NCI-H1105 treated with DMSO at 0.1 percent for 48 hours (cell line): Measurements from ENCODE around the gene TUBA1B.

Source experiments
- DNase-seq: peaks from one replicate; lab custom pipeline; 2025; lab: John Stamatoyannopoulos, UW

Gene TUBA1B

DNA sequence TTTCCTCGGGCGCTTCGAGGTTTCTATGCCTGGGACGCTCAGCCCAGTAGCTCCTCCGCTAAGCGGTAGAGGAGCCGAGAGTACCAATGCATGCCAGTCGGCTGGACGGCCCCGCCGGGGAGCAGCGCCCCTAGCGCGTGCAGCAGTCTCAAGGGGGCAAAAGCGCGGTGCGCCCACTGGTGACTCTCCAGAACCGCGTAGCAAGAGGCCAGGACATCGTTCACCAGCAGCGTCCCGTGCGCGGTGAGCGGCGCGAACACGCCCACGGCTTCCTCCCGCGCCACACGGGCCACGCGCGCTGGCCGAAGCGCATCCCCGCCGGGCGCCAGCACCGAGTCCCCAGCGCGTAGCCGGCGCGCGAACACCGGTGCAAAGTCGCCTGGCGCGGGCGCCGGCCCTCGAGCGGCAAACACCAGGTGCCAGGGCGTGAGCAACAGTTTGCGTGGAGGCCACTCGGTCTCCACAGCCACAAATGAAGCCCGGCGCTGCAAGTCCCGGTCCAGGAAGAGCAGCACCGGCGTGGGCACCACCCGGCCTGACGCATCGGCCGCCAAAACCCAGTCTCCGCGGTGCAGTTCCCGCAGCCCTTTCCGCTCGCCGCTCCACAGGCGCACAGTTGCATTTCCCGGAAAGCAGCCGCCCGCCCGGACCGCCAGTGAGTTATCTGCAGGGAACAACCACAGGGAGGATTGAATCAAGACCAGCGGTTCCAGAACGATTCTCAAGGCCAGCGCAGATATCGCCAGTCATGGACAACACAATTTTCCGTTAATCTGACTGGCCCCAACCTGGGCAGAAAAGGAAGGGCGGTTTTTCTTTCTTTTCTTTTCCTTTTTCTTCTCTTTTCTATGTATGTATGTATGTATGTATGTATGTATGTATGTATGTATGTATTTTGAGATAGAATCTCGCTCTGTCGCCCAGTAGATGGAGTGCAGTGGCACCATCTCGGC lies 41.1 kb downstream of the TUBA1B start:
- DNase-seq = no peak

DNA sequence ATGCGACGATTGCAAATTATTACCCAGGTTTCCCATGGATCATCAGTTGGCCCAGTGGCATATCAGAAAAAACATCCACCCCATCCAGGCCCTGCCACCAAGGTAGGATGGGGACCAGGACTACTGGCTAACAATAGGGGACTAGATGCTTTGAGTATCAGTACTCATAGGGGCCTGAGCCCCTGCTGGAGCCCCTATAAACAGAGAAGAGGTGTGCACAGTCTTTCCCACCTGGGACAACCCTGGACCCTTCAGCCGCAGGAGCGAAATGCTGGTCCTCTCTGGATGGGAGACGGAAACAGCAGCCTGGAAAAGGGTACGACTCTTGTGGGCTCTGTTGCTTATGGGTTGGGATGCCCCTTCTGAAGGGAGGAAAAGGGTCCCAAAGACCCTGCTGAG lies 42.3 kb downstream of the TUBA1B start:
- DNase-seq = no peak

DNA sequence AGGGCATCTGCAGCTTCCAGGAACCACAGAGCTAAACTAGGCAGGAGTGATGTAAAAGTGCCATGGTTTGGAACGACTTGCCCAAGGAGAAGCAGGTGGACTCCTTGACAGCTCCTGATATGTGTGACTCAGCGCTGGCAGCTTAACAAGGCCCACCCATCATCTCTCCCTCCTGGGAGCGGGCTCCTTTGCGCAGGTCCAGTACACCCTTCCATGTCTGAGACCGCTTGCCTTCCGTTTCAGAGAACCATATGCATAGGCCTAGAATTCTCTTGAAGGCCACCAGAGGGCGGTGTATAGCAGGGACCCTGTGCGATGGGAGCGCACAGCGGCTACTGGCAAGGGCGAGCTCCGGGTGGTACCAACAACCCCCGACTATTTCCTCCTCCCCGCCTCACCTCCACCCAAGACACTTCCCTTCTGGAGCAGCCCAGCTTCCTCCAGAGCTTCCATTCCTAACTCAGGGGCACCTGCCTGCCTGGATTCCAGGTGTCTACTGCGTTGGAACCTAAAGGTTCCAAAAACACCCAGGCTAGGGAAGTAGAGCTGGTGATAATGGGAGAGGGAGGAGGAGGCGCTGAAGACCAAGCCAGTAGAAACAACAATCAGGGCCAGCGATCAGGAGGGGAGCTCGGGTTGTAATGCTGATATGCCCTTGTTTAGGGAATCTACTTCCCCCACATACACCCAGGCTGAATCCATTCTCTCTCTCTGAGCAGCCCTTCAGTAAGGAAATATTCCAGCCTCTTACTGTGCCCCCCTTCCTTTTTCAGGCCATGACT lies 42.9 kb downstream of the TUBA1B start:
- peak; percentile 90 for DNase-seq

DNA sequence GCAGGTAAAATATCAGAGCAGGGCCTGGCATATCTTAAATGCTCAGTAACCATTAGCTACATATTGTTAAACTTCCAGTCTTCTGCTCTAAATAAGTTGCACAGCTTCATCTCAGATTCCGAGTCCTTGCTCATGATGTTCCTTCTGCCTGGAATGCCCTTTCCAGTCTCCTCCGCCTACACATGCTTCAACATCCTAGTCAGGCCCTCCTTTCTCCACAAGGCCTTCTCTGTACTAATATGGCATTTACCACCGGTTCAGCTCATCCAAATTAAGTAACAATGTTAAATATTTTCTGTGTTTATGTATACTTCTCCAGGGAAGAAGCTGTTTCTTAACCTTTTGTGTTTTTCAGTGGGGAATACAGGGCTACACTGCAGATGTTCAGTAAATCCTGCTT lies 45.1 kb downstream of the TUBA1B start:
- no peak for DNase-seq

DNA sequence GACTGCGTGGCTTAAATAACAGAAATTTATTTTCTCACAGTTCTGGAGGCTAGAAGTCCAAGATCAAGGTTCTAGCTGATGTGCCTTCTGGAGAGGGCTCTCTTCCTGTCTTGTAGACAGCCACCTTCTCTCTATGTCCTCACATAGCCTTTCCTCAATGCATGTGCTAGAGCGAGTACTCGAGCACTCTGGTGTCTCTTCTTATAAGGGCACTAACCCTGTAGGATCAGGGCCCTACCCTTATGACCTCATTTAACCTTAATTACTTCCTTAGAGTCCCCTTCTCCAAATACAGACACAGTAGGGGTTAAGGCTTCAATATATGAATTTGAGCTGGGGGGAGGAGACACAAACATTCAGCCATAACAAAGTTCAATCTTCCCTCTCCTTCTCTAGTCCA lies 46.8 kb downstream of the TUBA1B start:
- DNase-seq = no peak

DNA sequence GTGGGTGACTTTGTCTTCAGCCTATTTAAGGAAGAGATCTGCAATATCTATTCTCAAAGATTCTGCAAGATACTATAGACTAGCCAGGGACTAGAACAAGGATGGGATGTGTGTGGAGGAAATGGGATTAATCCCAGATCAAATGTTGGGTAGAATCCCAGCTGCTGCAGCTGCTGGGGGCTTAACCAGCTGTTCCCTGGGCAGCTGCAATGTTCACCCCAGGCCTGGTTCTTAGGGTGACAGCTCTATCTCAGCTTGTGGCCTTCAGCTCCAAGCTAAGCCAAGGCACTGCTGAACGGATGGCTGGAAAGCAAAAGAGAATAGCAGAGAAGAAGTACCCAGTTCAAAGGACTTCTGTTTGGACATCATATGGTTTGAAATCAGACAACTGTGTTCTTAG lies 51.4 kb downstream of the TUBA1B start:
- no peak for DNase-seq
